H9 (cell line): ENCODE results near the gene ACSBG1. TPM values are rescaled to one million over a fixed set of nuclear protein-coding genes. Genes with fewer than 3 reads are reported as not detected.

Source experiments
- DNase-seq: peaks from one replicate; pipeline ENCODE4 v3.0.0-alpha.2; 2017
- H2AFZ ChIP-seq: one replicate; pipeline ENCODE4 v1.6.1; 2013; ENCODE audit warnings: mild to moderate bottlenecking, low read length, control low read depth, moderate library complexity
- H2AK5ac ChIP-seq: 2 replicates; pipeline ENCODE4 v1.6.1; 2013; ENCODE audit warnings: low read length, control low read depth, mixed read lengths; ENCODE audit not compliant: insufficient read length
- H2BK120ac ChIP-seq: one replicate; pipeline ENCODE4 v1.6.1; 2013; ENCODE audit warnings: low read depth, mild to moderate bottlenecking, low read length, control low read depth, inconsistent platforms; ENCODE audit not compliant: poor library complexity, severe bottlenecking
- H2BK12ac ChIP-seq: 2 replicates; pipeline ENCODE4 v1.6.1; 2013; ENCODE audit warnings: low read length, control low read depth, mixed read lengths, low read depth; ENCODE audit not compliant: insufficient read length
- H2BK15ac ChIP-seq: 2 replicates; pipeline ENCODE4 v1.6.1; 2013; ENCODE audit warnings: low read depth, low read length, control low read depth
- H2BK20ac ChIP-seq: one replicate; pipeline ENCODE4 v1.6.1; 2013; ENCODE audit warnings: low read depth, mild to moderate bottlenecking, low read length, control low read depth, inconsistent platforms; ENCODE audit not compliant: poor library complexity, severe bottlenecking
- H2BK5ac ChIP-seq: 2 replicates; pipeline ENCODE4 v1.6.1; 2013; ENCODE audit warnings: low read length, control low read depth, mixed read lengths; ENCODE audit not compliant: insufficient read length
- H3K14ac ChIP-seq: 2 replicates; pipeline ENCODE4 v1.6.1; 2013; ENCODE audit warnings: low read length, control low read depth; ENCODE audit not compliant: insufficient read depth
- H3K18ac ChIP-seq: 2 replicates; pipeline ENCODE4 v1.6.1; 2013; ENCODE audit warnings: low read depth, mild to moderate bottlenecking, mixed read lengths, low read length, control low read depth; ENCODE audit not compliant: insufficient read length
- H3K23ac ChIP-seq: 2 replicates; pipeline ENCODE4 v1.6.1; 2013; ENCODE audit warnings: low read length, control low read depth, mixed read lengths, low read depth; ENCODE audit not compliant: insufficient read length
- H3K23me2 ChIP-seq: 2 replicates; pipeline ENCODE4 v1.6.1; 2013; ENCODE audit warnings: low read depth, mild to moderate bottlenecking, mixed read lengths, low read length, control low read depth; ENCODE audit not compliant: insufficient read length, poor library complexity, severe bottlenecking
- H3K27ac ChIP-seq: 2 replicates; pipeline ENCODE4 v1.5.1; 2013; ENCODE audit warnings: low read length, control low read depth, mixed read lengths, low read depth; ENCODE audit not compliant: insufficient read length
- H3K27me3 ChIP-seq: 2 replicates; pipeline ENCODE4 v1.6.1; 2013; ENCODE audit warnings: low read length, control low read depth, inconsistent platforms; ENCODE audit not compliant: insufficient read depth
- H3K4ac ChIP-seq: 2 replicates; pipeline ENCODE4 v1.6.1; 2013; ENCODE audit warnings: low read depth, mild to moderate bottlenecking, control low read depth, inconsistent platforms, low read length, moderate library complexity
- H3K4me1 ChIP-seq: 2 replicates; pipeline ENCODE4 v1.6.1; 2013; ENCODE audit warnings: low read length, control low read depth, inconsistent platforms; ENCODE audit not compliant: insufficient read depth
- H3K4me2 ChIP-seq: 2 replicates; pipeline ENCODE4 v1.6.1; 2013; ENCODE audit warnings: low read length, control low read depth, mixed read lengths; ENCODE audit not compliant: insufficient read length, insufficient read depth
- H3K56ac ChIP-seq: 2 replicates; pipeline ENCODE4 v1.6.1; 2013; ENCODE audit warnings: low read depth, mild to moderate bottlenecking, mixed read lengths, low read length, control low read depth; ENCODE audit not compliant: insufficient read length
- H3K79me1 ChIP-seq: 2 replicates; pipeline ENCODE4 v1.6.1; 2013; ENCODE audit warnings: low read depth, mild to moderate bottlenecking, moderate library complexity, low read length, control low read depth, inconsistent platforms; ENCODE audit not compliant: insufficient read depth, poor library complexity, severe bottlenecking
- H3K79me2 ChIP-seq: 2 replicates; pipeline ENCODE4 v1.6.1; 2013; ENCODE audit warnings: low read length, control low read depth, inconsistent platforms; ENCODE audit not compliant: insufficient read depth
- H3K9ac ChIP-seq: 2 replicates; pipeline ENCODE4 v1.6.1; 2013; ENCODE audit warnings: low read length, control low read depth, mixed read lengths; ENCODE audit not compliant: insufficient read length; ENCODE audit errors: extremely low read depth
- H3K9me3 ChIP-seq: one replicate; pipeline ENCODE4 v1.6.1; 2013; ENCODE audit warnings: low read depth, low read length, inconsistent platforms; ENCODE audit not compliant: control insufficient read depth
- H3T11ph ChIP-seq: one replicate; pipeline ENCODE4 v1.6.1; 2013; ENCODE audit warnings: mild to moderate bottlenecking, low read length, control low read depth, inconsistent platforms
- H4K20me1 ChIP-seq: one replicate; pipeline ENCODE4 v1.6.1; 2013; ENCODE audit not compliant: control insufficient read depth, insufficient read length, insufficient read depth
- H4K5ac ChIP-seq: 2 replicates; pipeline ENCODE4 v1.6.1; 2013; ENCODE audit warnings: low read depth, mild to moderate bottlenecking, mixed read lengths, low read length, control low read depth; ENCODE audit not compliant: insufficient read length
- H4K8ac ChIP-seq: replicated peaks from 2 replicates; pipeline ENCODE4 v1.6.1; 2013; ENCODE audit warnings: low read length, control low read depth, mixed read lengths, low read depth; ENCODE audit not compliant: insufficient read length
- H4K91ac ChIP-seq: 2 replicates; pipeline ENCODE4 v1.6.1; 2013; ENCODE audit warnings: low read depth, mild to moderate bottlenecking, moderate library complexity, mixed read lengths, low read length, control low read depth; ENCODE audit not compliant: insufficient read length
- H3K27ac Mint-ChIP-seq, 3 experiments: 2 replicates in 2 of 3; 3 replicates in 1 of 3; pipeline ENCODE4 v1.8.0; 2020 to 2021; ENCODE audit warnings: mixed read lengths in 3 of 3, mild to moderate bottlenecking in 1 of 3, moderate library complexity in 1 of 3
- H3K27me3 Mint-ChIP-seq: 2 replicates; pipeline ENCODE4 v1.8.0; 2021; ENCODE audit warnings: low read depth, mild to moderate bottlenecking, moderate library complexity, mixed read lengths
- H3K36me3 Mint-ChIP-seq, 3 experiments: 2 replicates in 2 of 3; 3 replicates in 1 of 3; pipeline ENCODE4 v1.8.0; 2020 to 2021; ENCODE audit warnings: low read depth in 3 of 3, mixed read lengths in 3 of 3; ENCODE audit not compliant: insufficient read depth in 1 of 3
- H3K4me1 Mint-ChIP-seq, 2 experiments: 2 replicates each; pipeline ENCODE4 v1.8.0; 2020; ENCODE audit warnings: mixed read lengths in 2 of 2
- H3K4me3 Mint-ChIP-seq, 2 experiments: 2 replicates in 1 of 2; 3 replicates in 1 of 2; pipeline ENCODE4 v1.8.0; 2020 to 2021; ENCODE audit warnings: mild to moderate bottlenecking in 2 of 2, mixed read lengths in 2 of 2, moderate library complexity in 1 of 2
- H3K9me3 Mint-ChIP-seq, 2 experiments: 2 replicates in 1 of 2; 3 replicates in 1 of 2; pipeline ENCODE4 v1.8.0; 2020; ENCODE audit warnings: mild to moderate bottlenecking in 2 of 2, mixed read lengths in 2 of 2, moderate library complexity in 1 of 2
- WGBS: extraction: QIAGEN DNeasy Blood & Tissue Kit; methylation state at CpG from one replicate; pipeline ENCODE4 v1.1.7; 2013; ENCODE audit warnings: missing lambda C conversion rate, low lambda C conversion rate, mixed read lengths; ENCODE audit not compliant: insufficient read length; ENCODE audit errors: extremely low coverage; 5-methylcytosine and 5-hydroxymethylcytosine counted together
- total RNA-seq: library from RNA; stranded (reverse); gene quantifications from 2 replicates; pipeline ENCODE4 v1.2.1, GENCODE V29; 2021
- TF ChIP-seq, protein P1 (sequence below): fragments of 200-600 bp; sonication (generic); conservative IDR thresholded peaks from 3 replicates; pipeline ENCODE4 v1.8.0; 2021; ENCODE audit warnings: antibody characterized with exemption, mild to moderate bottlenecking

ACSBG1 gene
- total RNA-seq, 1 experiment from 2014 or later: 2.2 TPM

DNA sequence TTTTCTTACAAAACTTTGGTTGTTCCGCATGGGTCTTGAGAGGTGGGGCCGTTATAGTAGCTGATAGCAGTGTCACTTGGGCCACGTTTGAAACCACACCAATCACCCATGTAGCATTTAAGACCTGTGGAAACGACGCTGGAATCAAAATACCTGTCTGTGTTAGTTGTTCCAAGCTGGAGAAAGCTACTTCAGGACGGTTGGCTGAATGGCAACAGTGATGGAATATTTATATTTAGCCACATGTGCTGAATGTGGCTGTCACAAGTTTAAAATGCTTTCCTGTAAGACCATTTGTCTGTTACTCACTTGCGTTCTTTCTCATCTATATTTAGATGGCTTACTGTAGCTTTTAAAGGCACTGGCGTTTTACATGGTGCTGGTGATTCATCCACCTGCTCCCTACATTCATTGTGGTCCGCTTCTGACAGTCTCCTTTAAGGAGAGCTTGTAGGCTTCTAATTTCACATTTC, 31.4 kb upstream of the ACSBG1 start:
- DNase-seq: no peak
- Histone ChIP-seq H2BK120ac (no peak overlapping the region), H3K14ac (no peak overlapping the region), H2BK20ac (no peak overlapping the region), H2AK5ac (no peak overlapping the region), H3K4ac (no peak overlapping the region), H3K27ac (no peak overlapping the region), H2AFZ (no peak overlapping the region), H2BK15ac (no peak overlapping the region), H4K91ac (no peak overlapping the region), H3K27me3 (no peaks in the 10 kb centered on the region), H3K23me2 (peaks cover 4% of the 10 kb centered on the region), H2BK12ac (no peak overlapping the region), H4K8ac (no peak overlapping the region), H3K56ac (no peak overlapping the region), H2BK5ac (no peak overlapping the region), H3K79me1 (no peaks in the 10 kb centered on the region), H3K4me2 (no peak overlapping the region), H4K20me1 (no peaks in the 10 kb centered on the region), H4K5ac (no peak overlapping the region), H3K9ac (no peak overlapping the region), H3T11ph (no peak overlapping the region), H3K23ac (no peak overlapping the region), H3K18ac (no peak overlapping the region), H3K79me2 (no peaks in the 10 kb centered on the region), H3K4me1 (no peaks in the 10 kb centered on the region), H3K9me3 (no peaks in the 10 kb centered on the region)
- no CpG with 5 or more reads among the region's 9 CpGs for WGBS
- Mint-ChIP-seq H3K27ac (no peak overlapping the region), H3K36me3 (no peaks in the 10 kb centered on the region), H3K4me1 (0 out of 4 replicates have a peak, but pooled peaks cover 0 to 2% of the 10 kb centered on the region in 2 experiments), H3K27me3 (no peaks in the 10 kb centered on the region; the same call in 1 of the 2 replicates), H3K4me3 (no peak overlapping the region), H3K9me3 (no peaks in the 10 kb centered on the region)
- TF ChIP-seq, protein P1, sequence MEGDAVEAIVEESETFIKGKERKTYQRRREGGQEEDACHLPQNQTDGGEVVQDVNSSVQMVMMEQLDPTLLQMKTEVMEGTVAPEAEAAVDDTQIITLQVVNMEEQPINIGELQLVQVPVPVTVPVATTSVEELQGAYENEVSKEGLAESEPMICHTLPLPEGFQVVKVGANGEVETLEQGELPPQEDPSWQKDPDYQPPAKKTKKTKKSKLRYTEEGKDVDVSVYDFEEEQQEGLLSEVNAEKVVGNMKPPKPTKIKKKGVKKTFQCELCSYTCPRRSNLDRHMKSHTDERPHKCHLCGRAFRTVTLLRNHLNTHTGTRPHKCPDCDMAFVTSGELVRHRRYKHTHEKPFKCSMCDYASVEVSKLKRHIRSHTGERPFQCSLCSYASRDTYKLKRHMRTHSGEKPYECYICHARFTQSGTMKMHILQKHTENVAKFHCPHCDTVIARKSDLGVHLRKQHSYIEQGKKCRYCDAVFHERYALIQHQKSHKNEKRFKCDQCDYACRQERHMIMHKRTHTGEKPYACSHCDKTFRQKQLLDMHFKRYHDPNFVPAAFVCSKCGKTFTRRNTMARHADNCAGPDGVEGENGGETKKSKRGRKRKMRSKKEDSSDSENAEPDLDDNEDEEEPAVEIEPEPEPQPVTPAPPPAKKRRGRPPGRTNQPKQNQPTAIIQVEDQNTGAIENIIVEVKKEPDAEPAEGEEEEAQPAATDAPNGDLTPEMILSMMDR: no peak
